ENCODE results near the gene ECHS1. TPM values are rescaled to one million over a fixed set of nuclear protein-coding genes. Genes with fewer than 3 reads are reported as not detected.

Gene ECHS1
- total and polyA plus RNA-seq, 12 donors, result 74.4 to 280 (median 138) TPM

- Histone ChIP-seq H3K4me1 (replicated peaks in 1 of 2) (no peaks in the 10 kb centered on the region), H3K36me3 (replicated peaks in 1 of 2) (peaks cover 0 to 74% of the 10 kb centered on the region in 2 donors), H3K9me3 (replicated peaks in 1 of 3) (no peaks in the 10 kb centered on the region), H3K27me3 (no peaks in the 10 kb centered on the region), H3K4me3 (no peak overlapping the region), H3K27ac (no peak overlapping the region)
- WGBS, 4 donors, result 85 to 100% (median 87%) methylated on average over 5 to 17 of the region's 17 CpGs
- TF ChIP-seq POLR2A (IDR thresholded peaks at IDR 0.05) (no peak), CTCF (IDR thresholded peaks at IDR 0.05) (no peak)
- intact Hi-C loops (cut with DNase I), result no loop called here
- no peak for DNase-seq
These were observed 7.0 kb downstream of the ECHS1 start for GRCh38 chr10:133366130-133366478.

GRCh38 chr10:133365461-133366129, 7.6 kb downstream of the ECHS1 start:
- intact Hi-C loops (cut with DNase I), result no loop called here
- no peak overlapping the region for H3K4me3 ChIP-seq
- TF ChIP-seq CTCF (IDR thresholded peaks at IDR 0.05) (no peak), POLR2A (IDR thresholded peaks at IDR 0.05) (no peak)
- H3K4me1 ChIP-seq (replicated peaks in 1 of 2), result no peaks in the 10 kb centered on the region
- H3K9me3 ChIP-seq (replicated peaks in 1 of 3), result no peaks in the 10 kb centered on the region
- H3K27ac ChIP-seq, result no peak overlapping the region
- H3K36me3 ChIP-seq (replicated peaks in 1 of 2), result peaks cover 0 to 73% of the 10 kb centered on the region in 2 donors
- DNase-seq, result no peak
- 88 to 93% (median 89%) methylated on average over 13 of the region's 13 CpGs for WGBS, 4 donors
- H3K27me3 ChIP-seq, result no peaks in the 10 kb centered on the region

- DNase-seq, result no peak
- TF ChIP-seq CTCF (IDR thresholded peaks at IDR 0.05), result no peak
- no peak for TF ChIP-seq POLR2A (IDR thresholded peaks at IDR 0.05)
- whole genome bisulfite sequencing, 4 donors, result 86 to 94% (median 90%) methylated on average over 29 of the region's 29 CpGs
These were observed 8.3 kb downstream of the ECHS1 start for GRCh38 chr10:133364645-133365431.

GRCh38 chr10:133362846-133363245, 10.3 kb downstream of the ECHS1 start:
- Histone ChIP-seq H3K27me3 (no peaks in the 10 kb centered on the region), H3K4me1 (replicated peaks in 1 of 2) (no peaks in the 10 kb centered on the region), H3K36me3 (replicated peaks in 1 of 2) (peaks cover 0 to 46% of the 10 kb centered on the region in 2 donors), H3K27ac (no peak overlapping the region), H3K9me3 (replicated peaks in 1 of 3) (no peaks in the 10 kb centered on the region), H3K4me3 (no peak overlapping the region)
- no peak for DNase-seq
- TF ChIP-seq POLR2A (IDR thresholded peaks at IDR 0.05), result no peak
- no peak for TF ChIP-seq CTCF (IDR thresholded peaks at IDR 0.05)
- WGBS, 4 donors, result 92 to 98% (median 94%) methylated on average over 6 to 13 of the region's 13 CpGs
- intact Hi-C loops (cut with DNase I), result no loop called here

More at GRCh38 chr10:133364645-133365431, 8.3 kb downstream of the ECHS1 start:
- intact Hi-C loops (cut with DNase I), result no loop called here
- Histone ChIP-seq H3K27ac (no peak overlapping the region), H3K27me3 (no peaks in the 10 kb centered on the region), H3K9me3 (replicated peaks in 1 of 3) (no peaks in the 10 kb centered on the region), H3K4me3 (no peak overlapping the region), H3K36me3 (replicated peaks in 1 of 2) (peaks cover 0 to 65% of the 10 kb centered on the region in 2 donors), H3K4me1 (replicated peaks in 1 of 2) (no peaks in the 10 kb centered on the region)
